GM12873 (cell line): Measurements from ENCODE around the gene TOP3B.

Experiments used
- TF ChIP-seq, protein P1 (sequence below): IDR thresholded peaks from 2 replicates; pipeline ENCODE4 v1.5.1; 2012; ENCODE audit warnings: low read depth, mild to moderate bottlenecking, moderate library complexity, low read length, control low read depth; ENCODE audit not compliant: insufficient read depth; ENCODE audit errors: missing control alignments

Gene TOP3B

DNA sequence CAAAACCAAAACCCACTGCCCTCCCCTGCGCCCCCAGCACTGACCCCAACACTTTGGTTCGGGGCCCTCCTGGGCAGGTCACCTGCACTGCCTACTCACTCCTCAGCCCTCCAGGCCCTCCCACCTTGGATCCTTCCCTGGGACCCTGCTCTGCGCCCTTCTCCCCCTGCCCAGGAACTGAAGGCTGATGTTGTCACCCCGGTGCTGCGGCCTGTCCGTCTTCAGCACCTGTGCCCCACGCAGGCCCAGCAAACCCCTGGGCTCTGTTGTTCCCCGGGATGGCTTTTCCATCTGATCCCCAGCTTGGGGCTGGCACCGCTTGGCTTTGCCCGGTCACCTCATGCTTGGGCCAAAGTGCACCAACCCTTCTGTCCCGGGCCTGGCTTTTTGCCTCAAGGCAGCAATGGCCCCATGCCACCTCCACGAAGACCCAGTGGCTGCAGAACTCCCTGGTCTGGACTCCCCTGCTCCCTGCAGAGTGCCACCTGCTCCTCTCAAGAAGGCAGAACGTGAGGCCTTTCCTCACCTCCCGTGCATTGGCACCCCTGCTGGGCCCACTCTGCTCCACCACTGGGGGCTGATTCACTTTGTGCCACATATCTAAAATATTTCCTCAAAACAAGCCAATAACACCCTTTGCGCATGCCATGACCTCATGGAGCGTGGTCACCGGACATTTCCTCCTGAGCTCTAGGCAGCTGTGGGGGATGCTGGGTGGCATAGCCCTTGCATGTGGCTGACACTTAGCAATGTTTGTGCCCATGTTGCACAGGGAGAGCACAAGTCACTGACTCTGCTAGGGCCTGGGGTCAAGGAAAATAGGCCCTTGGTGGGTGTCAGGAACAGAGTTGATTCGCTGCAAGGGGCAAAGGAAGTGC lies 38.8 kb downstream of the TOP3B start:
- TF ChIP-seq, protein P1, sequence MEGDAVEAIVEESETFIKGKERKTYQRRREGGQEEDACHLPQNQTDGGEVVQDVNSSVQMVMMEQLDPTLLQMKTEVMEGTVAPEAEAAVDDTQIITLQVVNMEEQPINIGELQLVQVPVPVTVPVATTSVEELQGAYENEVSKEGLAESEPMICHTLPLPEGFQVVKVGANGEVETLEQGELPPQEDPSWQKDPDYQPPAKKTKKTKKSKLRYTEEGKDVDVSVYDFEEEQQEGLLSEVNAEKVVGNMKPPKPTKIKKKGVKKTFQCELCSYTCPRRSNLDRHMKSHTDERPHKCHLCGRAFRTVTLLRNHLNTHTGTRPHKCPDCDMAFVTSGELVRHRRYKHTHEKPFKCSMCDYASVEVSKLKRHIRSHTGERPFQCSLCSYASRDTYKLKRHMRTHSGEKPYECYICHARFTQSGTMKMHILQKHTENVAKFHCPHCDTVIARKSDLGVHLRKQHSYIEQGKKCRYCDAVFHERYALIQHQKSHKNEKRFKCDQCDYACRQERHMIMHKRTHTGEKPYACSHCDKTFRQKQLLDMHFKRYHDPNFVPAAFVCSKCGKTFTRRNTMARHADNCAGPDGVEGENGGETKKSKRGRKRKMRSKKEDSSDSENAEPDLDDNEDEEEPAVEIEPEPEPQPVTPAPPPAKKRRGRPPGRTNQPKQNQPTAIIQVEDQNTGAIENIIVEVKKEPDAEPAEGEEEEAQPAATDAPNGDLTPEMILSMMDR = no peak

GRCh38 chr22:21942407-21943343 lies 39.9 kb downstream of the TOP3B start:
- TF ChIP-seq, protein P1 = no peak

DNA sequence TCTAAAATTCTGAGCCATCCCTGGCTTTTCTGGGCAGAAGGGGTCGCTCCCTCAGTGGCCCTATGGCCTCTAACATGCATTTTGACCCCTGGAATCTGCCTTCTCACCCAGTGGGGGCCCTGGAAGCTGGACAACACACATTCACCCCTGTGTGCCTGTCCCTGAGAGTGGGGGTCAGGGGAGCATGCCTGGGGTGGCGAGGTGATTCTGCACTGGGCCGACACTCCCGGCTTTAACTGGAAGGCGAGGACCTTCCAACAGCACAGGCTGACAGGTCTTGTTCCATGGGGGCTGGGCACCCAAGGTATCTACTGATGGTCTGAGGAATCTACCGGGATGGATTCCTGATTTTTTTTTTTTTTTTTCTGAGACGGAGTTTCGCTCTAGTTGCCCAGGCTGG lies 40.7 kb downstream of the TOP3B start:
- TF ChIP-seq, protein P1 = no peak

- TF ChIP-seq, protein P1 = no peak
Observed at GRCh38 chr22:21940521-21940920, 42.1 kb downstream of the TOP3B start.

GRCh38 chr22:21939461-21939913 lies 43.1 kb downstream of the TOP3B start:
- TF ChIP-seq, protein P1 = no peak

DNA sequence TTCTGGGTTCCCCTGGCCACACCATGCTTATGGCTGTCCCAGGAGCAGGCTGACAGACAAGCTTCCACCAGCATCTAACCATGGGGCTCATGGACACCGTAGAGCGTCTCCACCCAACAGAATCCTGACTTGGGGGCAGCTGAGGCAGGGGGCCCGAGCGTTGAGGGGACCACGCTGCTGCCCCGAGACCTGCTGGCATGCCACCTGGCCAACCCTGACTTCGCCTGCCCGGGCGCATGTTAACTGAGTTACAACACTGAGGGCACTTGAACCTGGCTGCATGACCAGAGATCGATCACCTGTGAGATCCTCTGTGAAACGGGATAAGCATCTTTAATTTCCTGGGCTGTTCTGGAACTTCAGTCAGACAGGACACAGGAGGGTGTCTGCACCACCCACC lies 43.7 kb downstream of the TOP3B start:
- TF ChIP-seq, protein P1 = no peak
